ENCODE results near the gene CNN3. TPM values are rescaled to one million over a fixed set of nuclear protein-coding genes. Genes with fewer than 3 reads are reported as not detected.

Gene CNN3
- polyA plus RNA-seq, 4 donors, result 53.5 to 155 (median 95.2) TPM

DNA sequence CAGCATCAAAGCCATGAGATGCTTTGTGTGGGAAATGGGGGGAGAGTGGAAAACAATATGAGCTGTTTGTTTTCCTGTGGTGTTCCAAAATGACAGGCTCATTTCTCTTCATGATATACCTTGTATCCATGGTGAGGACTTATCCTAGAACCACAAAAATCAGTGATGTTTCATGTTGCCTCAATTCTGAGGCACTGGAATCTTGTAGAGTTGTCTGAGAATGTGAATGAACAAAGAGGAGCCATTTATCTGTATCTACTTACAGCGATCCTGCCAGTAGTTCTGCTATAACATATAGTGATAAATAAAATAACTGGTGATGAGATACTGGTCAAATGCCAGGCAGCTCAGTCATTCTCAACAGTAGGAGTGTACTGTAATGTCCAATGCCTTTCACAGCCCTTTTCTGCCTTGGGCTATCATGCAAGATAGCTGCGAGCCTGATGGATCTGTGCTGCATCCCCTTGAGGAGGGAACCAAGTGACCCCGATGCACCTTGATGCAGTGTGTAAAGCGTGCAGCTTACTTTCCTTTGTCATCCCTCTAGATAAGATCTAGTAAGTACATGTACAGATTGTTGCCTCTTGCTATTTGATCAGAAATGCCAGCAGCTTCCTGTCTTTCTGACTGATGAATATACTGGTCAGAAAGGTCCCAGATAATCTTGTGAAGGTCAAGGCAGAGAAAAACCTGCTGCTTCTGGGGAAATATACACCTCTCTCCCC, 54.0 kb downstream of the CNN3 start:
- Histone ChIP-seq H3K4me3 (ENCODE audit: low read depth in 1 of 3, low read length in 3 of 3) (no peak overlapping the region), H3K27ac (ENCODE audit: low read depth in 1 of 3, low read length in 2 of 3) (no peak overlapping the region), H3K4me1 (ENCODE audit: control insufficient read depth in 3 of 3, insufficient read depth in 2 of 3, low read depth in 1 of 3, low read length in 2 of 3) (peaks cover 0 to 4% (median 0%) of the 10 kb centered on the region in 3 donors), H3K27me3 (ENCODE audit: control insufficient read depth in 3 of 3, insufficient read depth in 3 of 3, low read length in 3 of 3) (no peaks in the 10 kb centered on the region), H3K9me3 (ENCODE audit: control insufficient read depth in 2 of 2, insufficient read depth in 1 of 2, low read depth in 1 of 2, low read length in 1 of 2) (no peaks in the 10 kb centered on the region), H3K36me3 (ENCODE audit: control insufficient read depth in 3 of 3, insufficient read depth in 2 of 3, low read depth in 1 of 3, low read length in 3 of 3) (peaks cover 0 to 53% (median 8%) of the 10 kb centered on the region in 3 donors)
- 79 to 94% (median 89%) methylated on average over 4 of the region's 4 CpGs for WGBS, 3 donors
- DNase-seq (no peak), FAIRE-seq (no peak)

DNA sequence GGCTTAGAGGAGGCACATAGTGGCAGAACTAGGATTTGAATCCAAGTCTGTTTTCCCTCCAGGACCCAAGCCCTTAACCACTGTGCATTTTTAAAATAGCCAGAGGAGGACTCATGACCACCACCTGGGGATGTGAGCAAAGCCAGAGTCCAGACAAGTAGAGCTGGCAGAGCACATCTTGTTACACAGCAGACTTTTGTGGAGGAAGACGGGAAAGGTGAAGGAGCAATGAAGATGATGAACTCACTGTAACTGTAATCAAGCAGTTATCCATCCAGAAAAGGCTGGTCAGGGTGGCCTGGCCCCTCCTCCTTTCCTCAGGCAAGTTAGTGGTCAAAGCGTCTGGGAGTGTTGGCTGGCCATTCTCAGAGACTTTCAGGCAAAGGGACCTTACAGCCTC, 55.9 kb downstream of the CNN3 start:
- 88 to 97% (median 92%) methylated on average over 2 of the region's 2 CpGs for WGBS, 3 donors
- Histone ChIP-seq H3K4me3 (ENCODE audit: low read depth in 1 of 3, low read length in 3 of 3) (no peak overlapping the region), H3K27me3 (ENCODE audit: control insufficient read depth in 3 of 3, insufficient read depth in 3 of 3, low read length in 3 of 3) (no peaks in the 10 kb centered on the region), H3K36me3 (ENCODE audit: control insufficient read depth in 3 of 3, insufficient read depth in 2 of 3, low read depth in 1 of 3, low read length in 3 of 3) (peaks cover 0 to 41% (median 13%) of the 10 kb centered on the region in 3 donors), H3K9me3 (ENCODE audit: control insufficient read depth in 2 of 2, insufficient read depth in 1 of 2, low read depth in 1 of 2, low read length in 1 of 2) (no peaks in the 10 kb centered on the region), H3K4me1 (ENCODE audit: control insufficient read depth in 3 of 3, insufficient read depth in 2 of 3, low read depth in 1 of 3, low read length in 2 of 3) (peaks cover 0 to 4% (median 0%) of the 10 kb centered on the region in 3 donors), H3K27ac (ENCODE audit: low read depth in 1 of 3, low read length in 2 of 3) (no peak overlapping the region)
- DNase-seq (no peak), FAIRE-seq (no peak)

- 76 to 91% (median 90%) methylated on average over 4 of the region's 4 CpGs for WGBS, 3 donors
- peaks cover 0 to 13% (median 6%) of the 10 kb centered on the region in 3 donors for H3K4me1 ChIP-seq (ENCODE audit: control insufficient read depth in 3 of 3, insufficient read depth in 2 of 3, low read depth in 1 of 3, low read length in 2 of 3)
- H3K4me3 ChIP-seq (ENCODE audit: low read depth in 1 of 3, low read length in 3 of 3), result no peak overlapping the region
- no peaks in the 10 kb centered on the region for H3K9me3 ChIP-seq (ENCODE audit: control insufficient read depth in 2 of 2, insufficient read depth in 1 of 2, low read depth in 1 of 2, low read length in 1 of 2)
- H3K27ac ChIP-seq (ENCODE audit: low read depth in 1 of 3, low read length in 2 of 3), result peak overlapping the region in 2 of 3 donors; percentile 23 to 68
- FAIRE-seq, result no peak
- DNase-seq, result no peak
- H3K27me3 ChIP-seq (ENCODE audit: control insufficient read depth in 3 of 3, insufficient read depth in 3 of 3, low read length in 3 of 3), result no peaks in the 10 kb centered on the region
- H3K36me3 ChIP-seq (ENCODE audit: control insufficient read depth in 3 of 3, insufficient read depth in 2 of 3, low read depth in 1 of 3, low read length in 3 of 3), result peaks cover 0 to 29% (median 11%) of the 10 kb centered on the region in 3 donors
These were observed 60.6 kb downstream of the CNN3 start for GRCh38 chr1:94866164-94866807.

- no peak overlapping the region for H3K4me3 ChIP-seq (ENCODE audit: low read depth in 1 of 3, low read length in 3 of 3)
- peaks cover 0 to 24% (median 11%) of the 10 kb centered on the region in 3 donors for H3K36me3 ChIP-seq (ENCODE audit: control insufficient read depth in 3 of 3, insufficient read depth in 2 of 3, low read depth in 1 of 3, low read length in 3 of 3)
- H3K27ac ChIP-seq (ENCODE audit: low read depth in 1 of 3, low read length in 2 of 3), result peak overlapping the region in 1 of 3 donors; percentile 89
- no peaks in the 10 kb centered on the region for H3K27me3 ChIP-seq (ENCODE audit: control insufficient read depth in 3 of 3, insufficient read depth in 3 of 3, low read length in 3 of 3)
- WGBS, 3 donors, result 64 to 89% (median 80%) methylated on average over 4 of the region's 4 CpGs
- peaks cover 0 to 13% (median 6%) of the 10 kb centered on the region in 3 donors for H3K4me1 ChIP-seq (ENCODE audit: control insufficient read depth in 3 of 3, insufficient read depth in 2 of 3, low read depth in 1 of 3, low read length in 2 of 3)
- no peak for FAIRE-seq
- no peak for DNase-seq
- H3K9me3 ChIP-seq (ENCODE audit: control insufficient read depth in 2 of 2, insufficient read depth in 1 of 2, low read depth in 1 of 2, low read length in 1 of 2), result no peaks in the 10 kb centered on the region
These were observed 61.5 kb downstream of the CNN3 start for GRCh38 chr1:94865360-94865759.

- Histone ChIP-seq H3K4me3 (ENCODE audit: low read depth in 1 of 3, low read length in 3 of 3) (no peak overlapping the region), H3K27ac (ENCODE audit: low read depth in 1 of 3, low read length in 2 of 3) (peak overlapping the region in 2 of 3 donors; percentile 18 to 52), H3K4me1 (ENCODE audit: control insufficient read depth in 3 of 3, insufficient read depth in 2 of 3, low read depth in 1 of 3, low read length in 2 of 3) (peaks cover 0 to 13% (median 6%) of the 10 kb centered on the region in 3 donors), H3K36me3 (ENCODE audit: control insufficient read depth in 3 of 3, insufficient read depth in 2 of 3, low read depth in 1 of 3, low read length in 3 of 3) (peaks cover 0 to 24% (median 11%) of the 10 kb centered on the region in 3 donors), H3K27me3 (ENCODE audit: control insufficient read depth in 3 of 3, insufficient read depth in 3 of 3, low read length in 3 of 3) (no peaks in the 10 kb centered on the region), H3K9me3 (ENCODE audit: control insufficient read depth in 2 of 2, insufficient read depth in 1 of 2, low read depth in 1 of 2, low read length in 1 of 2) (no peaks in the 10 kb centered on the region)
- 64 to 78% (median 73%) methylated on average over 9 of the region's 9 CpGs for WGBS, 3 donors
- DNase-seq (no peak), FAIRE-seq (no peak)
These were observed 62.1 kb downstream of the CNN3 start for GRCh38 chr1:94864821-94865220.

DNA sequence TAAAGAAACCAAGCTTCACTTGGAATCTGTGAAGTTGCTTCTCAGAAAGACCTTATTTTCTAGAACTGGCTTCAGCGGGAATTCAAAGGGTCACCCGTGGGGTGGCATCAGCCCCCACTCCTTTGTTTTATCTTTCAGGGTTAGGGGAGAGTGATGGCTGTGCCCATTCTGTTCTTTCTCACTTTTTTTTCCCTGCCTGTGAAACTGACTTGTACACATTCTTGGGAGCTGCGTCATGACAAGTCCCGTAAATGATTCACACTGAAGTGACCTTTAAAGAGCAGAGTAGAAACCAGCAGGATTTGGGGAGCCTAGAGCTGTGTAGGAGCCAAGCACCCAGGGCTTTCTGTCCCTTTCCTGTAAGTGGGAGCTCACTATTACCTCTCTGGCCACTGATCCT, 63.0 kb downstream of the CNN3 start:
- DNase-seq (peak; percentile 44 to 45), FAIRE-seq (no peak)
- Histone ChIP-seq H3K4me1 (ENCODE audit: control insufficient read depth in 3 of 3, insufficient read depth in 2 of 3, low read depth in 1 of 3, low read length in 2 of 3) (peaks cover 0 to 13% (median 6%) of the 10 kb centered on the region in 3 donors), H3K27ac (ENCODE audit: low read depth in 1 of 3, low read length in 2 of 3) (peak overlapping the region in 2 of 3 donors; percentile 52 to 73), H3K4me3 (ENCODE audit: low read depth in 1 of 3, low read length in 3 of 3) (no peak overlapping the region), H3K36me3 (ENCODE audit: control insufficient read depth in 3 of 3, insufficient read depth in 2 of 3, low read depth in 1 of 3, low read length in 3 of 3) (peaks cover 0 to 31% (median 11%) of the 10 kb centered on the region in 3 donors), H3K9me3 (ENCODE audit: control insufficient read depth in 2 of 2, insufficient read depth in 1 of 2, low read depth in 1 of 2, low read length in 1 of 2) (no peaks in the 10 kb centered on the region), H3K27me3 (ENCODE audit: control insufficient read depth in 3 of 3, insufficient read depth in 3 of 3, low read length in 3 of 3) (no peaks in the 10 kb centered on the region)
- WGBS, 3 donors, result 33 to 58% (median 42%) methylated on average over 4 of the region's 4 CpGs

DNA sequence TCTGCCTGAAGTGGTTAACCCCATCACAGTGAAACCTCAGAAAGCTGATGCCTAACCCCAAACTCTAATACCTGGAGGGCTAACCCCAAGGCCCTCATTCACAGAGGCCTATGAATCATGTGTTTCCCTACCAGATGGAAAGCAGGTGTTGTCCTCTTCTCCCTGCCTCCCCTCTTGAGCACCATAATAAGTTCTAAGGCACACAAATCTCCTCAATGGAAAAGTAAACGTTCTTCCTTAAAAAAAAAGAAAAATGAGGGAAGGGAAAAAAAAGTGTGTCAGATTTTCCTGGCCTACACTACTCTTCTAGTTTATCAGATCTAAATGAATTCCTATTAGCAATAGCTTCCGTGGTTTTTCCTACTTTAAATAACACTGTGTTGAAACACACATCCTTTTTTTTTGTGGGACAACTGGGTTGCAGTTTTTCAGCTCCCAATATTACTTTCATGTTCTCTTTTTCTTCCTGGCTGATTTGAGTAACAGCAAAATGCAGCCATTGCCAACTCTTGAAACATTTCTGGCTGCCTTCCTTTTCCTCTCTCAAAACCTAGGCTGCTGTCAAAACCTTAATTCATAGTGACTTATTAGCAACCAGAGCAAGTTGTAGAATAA, 63.5 kb downstream of the CNN3 start:
- no peak for DNase-seq
- no peak overlapping the region for H3K4me3 ChIP-seq (ENCODE audit: low read depth in 1 of 3, low read length in 3 of 3)
- peaks cover 0 to 13% (median 6%) of the 10 kb centered on the region in 3 donors for H3K4me1 ChIP-seq (ENCODE audit: control insufficient read depth in 3 of 3, insufficient read depth in 2 of 3, low read depth in 1 of 3, low read length in 2 of 3)
- FAIRE-seq, result no peak
- no peaks in the 10 kb centered on the region for H3K9me3 ChIP-seq (ENCODE audit: control insufficient read depth in 2 of 2, insufficient read depth in 1 of 2, low read depth in 1 of 2, low read length in 1 of 2)
- 6 to 17% (median 11%) methylated on average over 2 of the region's 2 CpGs for WGBS, 3 donors
- peak overlapping the region in 2 of 3 donors; percentile 52 to 84 for H3K27ac ChIP-seq (ENCODE audit: low read depth in 1 of 3, low read length in 2 of 3)
- no peaks in the 10 kb centered on the region for H3K27me3 ChIP-seq (ENCODE audit: control insufficient read depth in 3 of 3, insufficient read depth in 3 of 3, low read length in 3 of 3)
- peaks cover 0 to 31% (median 7%) of the 10 kb centered on the region in 3 donors for H3K36me3 ChIP-seq (ENCODE audit: control insufficient read depth in 3 of 3, insufficient read depth in 2 of 3, low read depth in 1 of 3, low read length in 3 of 3)

- FAIRE-seq (no peak), DNase-seq (no peak)
- H3K27ac ChIP-seq (ENCODE audit: low read depth in 1 of 3, low read length in 2 of 3), result peak overlapping the region in 2 of 3 donors; percentile 52 to 84
- peaks cover 0 to 13% (median 6%) of the 10 kb centered on the region in 3 donors for H3K4me1 ChIP-seq (ENCODE audit: control insufficient read depth in 3 of 3, insufficient read depth in 2 of 3, low read depth in 1 of 3, low read length in 2 of 3)
- H3K27me3 ChIP-seq (ENCODE audit: control insufficient read depth in 3 of 3, insufficient read depth in 3 of 3, low read length in 3 of 3), result no peaks in the 10 kb centered on the region
- H3K9me3 ChIP-seq (ENCODE audit: control insufficient read depth in 2 of 2, insufficient read depth in 1 of 2, low read depth in 1 of 2, low read length in 1 of 2), result no peaks in the 10 kb centered on the region
- peaks cover 0 to 33% (median 7%) of the 10 kb centered on the region in 3 donors for H3K36me3 ChIP-seq (ENCODE audit: control insufficient read depth in 3 of 3, insufficient read depth in 2 of 3, low read depth in 1 of 3, low read length in 3 of 3)
- H3K4me3 ChIP-seq (ENCODE audit: low read depth in 1 of 3, low read length in 3 of 3), result no peak overlapping the region
- WGBS, 3 donors, result 88 to 95% (median 90%) methylated on average over 2 of the region's 2 CpGs
These were observed 64.2 kb downstream of the CNN3 start for GRCh38 chr1:94862718-94863117.

All from small intestine (tissue), 7 donors.